Fibroblast of lung (primary cell): ENCODE data around the gene ZBTB1. TPM values are rescaled to one million over a fixed set of nuclear protein-coding genes. Genes with fewer than 3 reads are reported as not detected.
A peak's percentile ranks its signal among the peaks of the same experiment; 100 is the strongest.

Source experiments
- DNase-seq, 2 donors: peaks; one replicate each; pipeline versions ENCODE4 v3.0.0 to v3.0.0-alpha.2; 2010; ENCODE audit warnings: low read depth in 2 of 2
- H2AFZ ChIP-seq: 2 replicates; pipeline ENCODE4 v1.5.1; 2012; ENCODE audit warnings: low read length, control low read depth, inconsistent platforms
- H3K27ac ChIP-seq: 2 replicates; pipeline ENCODE4 v1.5.1; 2011; ENCODE audit warnings: low read length, control low read depth; ENCODE audit not compliant: insufficient read depth
- H3K27me3 ChIP-seq: 2 replicates; pipeline ENCODE4 v1.5.1; 2011; ENCODE audit warnings: mild to moderate bottlenecking, low read length; ENCODE audit not compliant: control insufficient read depth, insufficient read depth
- H3K36me3 ChIP-seq: 2 replicates; pipeline ENCODE4 v1.5.1; 2011; ENCODE audit warnings: low read length; ENCODE audit not compliant: control insufficient read depth, insufficient read depth
- H3K4me1 ChIP-seq: 2 replicates; pipeline ENCODE4 v1.5.1; 2011; ENCODE audit warnings: low read length; ENCODE audit not compliant: control insufficient read depth, insufficient read depth; ENCODE audit errors: extremely low read depth
- H3K4me2 ChIP-seq: 2 replicates; pipeline ENCODE4 v1.5.1; 2011; ENCODE audit warnings: low read length, control low read depth; ENCODE audit not compliant: insufficient read depth; ENCODE audit errors: extremely low read depth
- H3K4me3 ChIP-seq, 4 experiments: fragments of 200-600 bp in 1 of 4; sonication (generic) in 1 of 4; replicated peaks in 1 of 4; 2 replicates each; pipeline ENCODE4 v1.5.1; 2011 to 2016; ENCODE audit warnings: low read length in 4 of 4, low read depth in 3 of 4, mild to moderate bottlenecking in 3 of 4, control low read depth in 2 of 4, inconsistent platforms in 1 of 4, mixed read lengths in 1 of 4; ENCODE audit not compliant: insufficient read depth in 1 of 4; ENCODE audit errors: control extremely low read depth in 1 of 4
- H3K79me2 ChIP-seq: 2 replicates; pipeline ENCODE4 v1.5.1; 2012; ENCODE audit warnings: mild to moderate bottlenecking, low read length, inconsistent platforms; ENCODE audit not compliant: control insufficient read depth, insufficient read depth
- H3K9ac ChIP-seq: 2 replicates; pipeline ENCODE4 v1.5.1; 2011; ENCODE audit warnings: mild to moderate bottlenecking, low read length, control low read depth; ENCODE audit not compliant: insufficient read depth
- H3K9me3 ChIP-seq: 2 replicates; pipeline ENCODE4 v1.5.1; 2012; ENCODE audit warnings: low read depth, low read length; ENCODE audit not compliant: control insufficient read depth, insufficient read depth
- H4K20me1 ChIP-seq: 2 replicates; pipeline ENCODE4 v1.5.1; 2011; ENCODE audit warnings: low read length; ENCODE audit not compliant: control insufficient read depth, insufficient read depth; ENCODE audit errors: extremely low read depth
- EZH2 ChIP-seq: IDR thresholded peaks from 2 replicates; pipeline ENCODE4 v1.5.1; 2012; ENCODE audit warnings: low read length, control low read depth, mild to moderate bottlenecking; ENCODE audit errors: missing control alignments
- polyA plus RNA-seq, 2 donors: library from polyadenylated mRNA; depleted of rRNA in 1 of 2; stranded (reverse) in 1 of 2; unstranded in 1 of 2; fragments of >200 nt; gene quantifications; 2 replicates each; pipeline ENCODE4 v1.2.1, GENCODE V29; 2011 to 2012; ENCODE audit warnings: missing spikeins in 1 of 2
- total RNA-seq: library from RNA; depleted of rRNA; stranded (reverse); fragments of >200 nt; gene quantifications from 2 replicates; pipeline ENCODE4 v1.2.1, GENCODE V29; 2014
- TF ChIP-seq, protein P1 (sequence below), 2 donors: IDR thresholded peaks in 1 of 2; conservative IDR thresholded peaks in 1 of 2; 1 replicate in 1 of 2; 2 replicates in 1 of 2; pipeline ENCODE4 v1.5.1; 2011 to 2012; ENCODE audit warnings: low read length in 2 of 2, control low read depth in 1 of 2, inconsistent platforms in 1 of 2, low read depth in 1 of 2, mild to moderate bottlenecking in 1 of 2

The ZBTB1 gene
- total and polyA plus RNA-seq, 2 donors (not counting 1 experiment from before 2014, with no cell fraction given), result 39.1 to 40.5 TPM

DNA sequence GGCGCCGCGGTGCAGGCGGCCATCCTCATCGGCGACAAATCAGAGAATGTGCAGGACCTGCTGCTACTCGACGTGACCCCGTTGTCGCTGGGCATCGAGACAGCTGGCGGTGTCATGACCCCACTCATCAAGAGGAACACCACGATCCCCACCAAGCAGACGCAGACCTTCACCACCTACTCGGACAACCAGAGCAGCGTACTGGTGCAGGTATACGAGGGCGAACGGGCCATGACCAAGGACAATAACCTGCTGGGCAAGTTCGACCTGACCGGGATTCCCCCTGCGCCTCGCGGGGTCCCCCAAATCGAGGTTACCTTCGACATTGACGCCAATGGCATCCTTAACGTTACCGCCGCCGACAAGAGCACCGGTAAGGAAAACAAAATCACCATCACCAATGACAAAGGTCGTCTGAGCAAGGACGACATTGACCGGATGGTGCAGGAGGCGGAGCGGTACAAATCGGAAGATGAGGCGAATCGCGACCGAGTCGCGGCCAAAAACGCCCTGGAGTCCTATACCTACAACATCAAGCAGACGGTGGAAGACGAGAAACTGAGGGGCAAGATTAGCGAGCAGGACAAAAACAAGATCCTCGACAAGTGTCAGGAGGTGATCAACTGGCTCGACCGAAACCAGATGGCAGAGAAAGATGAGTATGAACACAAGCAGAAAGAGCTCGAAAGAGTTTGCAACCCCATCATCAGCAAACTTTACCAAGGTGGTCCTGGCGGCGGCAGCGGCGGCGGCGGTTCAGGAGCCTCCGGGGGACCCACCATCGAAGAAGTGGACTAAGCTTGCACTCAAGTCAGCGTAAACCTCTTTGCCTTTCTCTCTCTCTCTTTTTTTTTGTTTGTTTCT is 37.6 kb downstream of the ZBTB1 start:
- peak overlapping the region; percentile 39 to 63 (median 52) for H3K4me3 ChIP-seq
- H3K79me2 ChIP-seq, result no peaks in the 10 kb centered on the region
- peaks cover 12% of the 10 kb centered on the region for H3K27me3 ChIP-seq
- peak overlapping the region; percentile 77 for H3K4me2 ChIP-seq
- no peaks in the 10 kb centered on the region for H3K36me3 ChIP-seq
- H4K20me1 ChIP-seq, result no peaks in the 10 kb centered on the region
- TF ChIP-seq EZH2, result peak; percentile 68
- TF ChIP-seq, protein P1, sequence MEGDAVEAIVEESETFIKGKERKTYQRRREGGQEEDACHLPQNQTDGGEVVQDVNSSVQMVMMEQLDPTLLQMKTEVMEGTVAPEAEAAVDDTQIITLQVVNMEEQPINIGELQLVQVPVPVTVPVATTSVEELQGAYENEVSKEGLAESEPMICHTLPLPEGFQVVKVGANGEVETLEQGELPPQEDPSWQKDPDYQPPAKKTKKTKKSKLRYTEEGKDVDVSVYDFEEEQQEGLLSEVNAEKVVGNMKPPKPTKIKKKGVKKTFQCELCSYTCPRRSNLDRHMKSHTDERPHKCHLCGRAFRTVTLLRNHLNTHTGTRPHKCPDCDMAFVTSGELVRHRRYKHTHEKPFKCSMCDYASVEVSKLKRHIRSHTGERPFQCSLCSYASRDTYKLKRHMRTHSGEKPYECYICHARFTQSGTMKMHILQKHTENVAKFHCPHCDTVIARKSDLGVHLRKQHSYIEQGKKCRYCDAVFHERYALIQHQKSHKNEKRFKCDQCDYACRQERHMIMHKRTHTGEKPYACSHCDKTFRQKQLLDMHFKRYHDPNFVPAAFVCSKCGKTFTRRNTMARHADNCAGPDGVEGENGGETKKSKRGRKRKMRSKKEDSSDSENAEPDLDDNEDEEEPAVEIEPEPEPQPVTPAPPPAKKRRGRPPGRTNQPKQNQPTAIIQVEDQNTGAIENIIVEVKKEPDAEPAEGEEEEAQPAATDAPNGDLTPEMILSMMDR (conservative IDR thresholded peaks at IDR 0.05 in 1 of 2, IDR thresholded peaks at IDR 0.05 in 1 of 2; ENCODE audit: low read depth in 1 of 2, low read length in 2 of 2), result no peak
- peak overlapping the region; percentile 13 for H3K9ac ChIP-seq
- DNase-seq, result no peak
- peaks cover 6% of the 10 kb centered on the region for H3K4me1 ChIP-seq
- H3K9me3 ChIP-seq, result peaks cover 6% of the 10 kb centered on the region
- H3K27ac ChIP-seq, result no peak overlapping the region
- H2AFZ ChIP-seq, result peak overlapping the region; percentile 47

DNA sequence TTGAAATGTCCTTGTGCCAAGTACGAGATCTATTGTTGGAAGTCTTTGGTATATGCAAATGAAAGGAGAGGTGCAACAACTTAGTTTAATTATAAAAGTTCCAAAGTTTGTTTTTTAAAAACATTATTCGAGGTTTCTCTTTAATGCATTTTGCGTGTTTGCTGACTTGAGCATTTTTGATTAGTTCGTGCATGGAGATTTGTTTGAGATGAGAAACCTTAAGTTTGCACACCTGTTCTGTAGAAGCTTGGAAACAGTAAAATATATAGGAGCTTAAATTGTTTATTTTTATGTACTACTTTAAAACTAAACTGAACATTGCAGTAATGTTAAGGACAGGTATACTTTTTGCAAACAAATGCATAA is 38.2 kb downstream of the ZBTB1 start:
- Histone ChIP-seq H3K4me1 (peaks cover 6% of the 10 kb centered on the region), H3K27ac (no peak overlapping the region), H3K27me3 (peaks cover 12% of the 10 kb centered on the region), H3K4me2 (peak overlapping the region; percentile 77), H4K20me1 (no peaks in the 10 kb centered on the region), H3K79me2 (no peaks in the 10 kb centered on the region), H3K9ac (no peak overlapping the region), H2AFZ (no peak overlapping the region), H3K4me3 (peak overlapping the region in 3 of 4 experiments; percentile 51 to 63 (median 53)), H3K36me3 (no peaks in the 10 kb centered on the region), H3K9me3 (peaks cover 6% of the 10 kb centered on the region)
- DNase-seq, result no peak
- TF ChIP-seq, protein P1 (conservative IDR thresholded peaks at IDR 0.05 in 1 of 2, IDR thresholded peaks at IDR 0.05 in 1 of 2; ENCODE audit: low read depth in 1 of 2, low read length in 2 of 2), result no peak
- TF ChIP-seq EZH2, result no peak

DNA sequence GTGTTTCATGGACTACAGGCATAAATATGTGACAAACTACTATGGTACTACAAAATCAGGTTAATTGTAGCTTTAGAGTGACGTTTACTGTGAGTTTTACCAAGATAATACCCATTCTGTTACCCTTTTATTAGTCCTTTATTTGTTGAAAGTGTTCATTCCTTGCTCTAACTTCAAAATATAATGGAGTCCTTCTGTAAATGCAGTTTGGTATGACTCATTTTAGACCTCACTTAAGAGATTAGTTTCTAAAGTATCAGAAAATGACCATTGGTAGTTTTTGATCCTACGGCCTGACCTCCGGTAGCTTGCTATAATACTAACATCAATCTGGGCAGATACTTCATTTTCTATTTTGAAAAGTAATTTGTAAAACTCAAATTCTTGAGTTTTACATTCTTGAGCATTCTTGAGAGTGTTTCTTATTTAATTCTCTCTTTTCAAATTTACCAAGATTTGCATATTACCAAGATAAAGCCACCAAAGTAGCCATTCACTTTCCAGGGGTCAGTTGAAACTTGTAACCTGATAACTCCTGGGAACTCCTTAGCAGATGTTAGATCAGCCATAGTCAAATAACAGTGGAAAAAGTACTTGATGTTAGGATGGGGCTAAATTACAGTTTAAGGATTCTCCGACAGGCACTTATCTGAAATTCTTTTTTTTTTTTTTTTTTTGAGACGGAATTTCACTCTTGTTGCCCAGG is 40.2 kb downstream of the ZBTB1 start:
- TF ChIP-seq, protein P1 (conservative IDR thresholded peaks at IDR 0.05 in 1 of 2, IDR thresholded peaks at IDR 0.05 in 1 of 2; ENCODE audit: low read depth in 1 of 2, low read length in 2 of 2), result no peak
- no peak for TF ChIP-seq EZH2
- H3K4me2 ChIP-seq, result peak overlapping the region; percentile 35
- no peak for DNase-seq

More for the DNA sequence above, 40.2 kb downstream of the ZBTB1 start:
- H3K27me3 ChIP-seq, result peaks cover 12% of the 10 kb centered on the region
- no peak overlapping the region for H2AFZ ChIP-seq
- H3K79me2 ChIP-seq, result no peaks in the 10 kb centered on the region
- no peaks in the 10 kb centered on the region for H4K20me1 ChIP-seq
- H3K4me3 ChIP-seq, result no peak overlapping the region
- H3K36me3 ChIP-seq, result no peaks in the 10 kb centered on the region
- peaks cover 3% of the 10 kb centered on the region for H3K4me1 ChIP-seq
- no peak overlapping the region for H3K27ac ChIP-seq
- H3K9ac ChIP-seq, result peak overlapping the region; percentile 4
- peaks cover 6% of the 10 kb centered on the region for H3K9me3 ChIP-seq
